ENCODE data around the gene NACC2.
"Not testable (repeated sequence)": the region's sequence is repeated elsewhere in the genome, so short reads cannot be mapped to it uniquely, and the experiment has no call there.

NACC2 gene

GRCh38 chr9:136079211-136079915 lies 15.7 kb downstream of the NACC2 start:
- DNase-seq, result no peak

- DNase-seq, result no peak
Measured at GRCh38 chr9:136078498-136079011, 16.5 kb downstream of the NACC2 start.

- DNase-seq, result no peak
Measured at GRCh38 chr9:136078024-136078423, 17.1 kb downstream of the NACC2 start.

GRCh38 chr9:136077491-136077890 lies 17.6 kb downstream of the NACC2 start:
- DNase-seq, result no peak

- DNase-seq, result no peak
Measured at GRCh38 chr9:136075881-136076678, 19.0 kb downstream of the NACC2 start.

GRCh38 chr9:136075134-136075841 lies 19.8 kb downstream of the NACC2 start:
- DNase-seq, result no peak

GRCh38 chr9:136074706-136075105 lies 20.4 kb downstream of the NACC2 start:
- no peak for DNase-seq

GRCh38 chr9:136062657-136063439 lies 32.2 kb downstream of the NACC2 start:
- DNase-seq, result no peak

- DNase-seq, result not testable (repeated sequence)
Measured at GRCh38 chr9:136061916-136062315, 33.2 kb downstream of the NACC2 start.

GRCh38 chr9:136061405-136061804 lies 33.7 kb downstream of the NACC2 start:
- DNase-seq, result no peak

GRCh38 chr9:136060671-136061371 lies 34.3 kb downstream of the NACC2 start:
- no peak for DNase-seq

GRCh38 chr9:136059851-136060670 lies 35.0 kb downstream of the NACC2 start:
- DNase-seq, result no peak

GRCh38 chr9:136059321-136059791 lies 35.7 kb downstream of the NACC2 start:
- no peak for DNase-seq

- no peak for DNase-seq
Measured at GRCh38 chr9:136058801-136059302, 36.2 kb downstream of the NACC2 start.

GRCh38 chr9:136058084-136058483 lies 37.0 kb downstream of the NACC2 start:
- DNase-seq, result no peak

- DNase-seq, result no peak
Measured at GRCh38 chr9:136057236-136058081, 37.6 kb downstream of the NACC2 start.

- no peak for DNase-seq
Measured at GRCh38 chr9:136056546-136057235, 38.4 kb downstream of the NACC2 start.

- DNase-seq, result no peak
Measured at GRCh38 chr9:136055715-136056545, 39.2 kb downstream of the NACC2 start.

Data from kidney glomerular epithelial cell (primary cell).